Keratinocyte (primary cell): ENCODE data around the gene RCHY1. TPM values are rescaled to one million over a fixed set of nuclear protein-coding genes. Genes with fewer than 3 reads are reported as not detected.

Experiments used
- DNase-seq: peaks from one replicate; pipeline ENCODE4 v3.0.0-alpha.2; 2011; ENCODE audit warnings: low read depth, missing footprints, low spot score
- FAIRE-seq: peaks from 2 replicates; lab custom pipeline; 2011; peaks lifted over from hg19 to GRCh38; lab: Jason Lieb, UNC
- H2AFZ ChIP-seq: 2 replicates; pipeline ENCODE4 v1.6.0; 2012; ENCODE audit warnings: low read length, control low read depth, inconsistent platforms; ENCODE audit not compliant: control insufficient read depth
- H3K27ac ChIP-seq: 2 replicates; pipeline ENCODE4 v1.5.1; 2011; ENCODE audit warnings: low read length; ENCODE audit not compliant: control insufficient read depth, insufficient read depth
- H3K27me3 ChIP-seq: 3 replicates; pipeline ENCODE4 v1.6.0; 2011; ENCODE audit warnings: low read length; ENCODE audit not compliant: control insufficient read depth, insufficient read depth; ENCODE audit errors: extremely low read depth
- H3K36me3 ChIP-seq, 2 experiments: 2 replicates in 1 of 2; 3 replicates in 1 of 2; pipeline ENCODE4 v1.5.1; 2011; ENCODE audit warnings: low read length in 2 of 2, mild to moderate bottlenecking in 1 of 2; ENCODE audit not compliant: control insufficient read depth in 2 of 2, insufficient read depth in 2 of 2; ENCODE audit errors: extremely low read depth in 1 of 2
- H3K4me1 ChIP-seq: 3 replicates; pipeline ENCODE4 v1.5.1; 2011; ENCODE audit warnings: low read length; ENCODE audit not compliant: control insufficient read depth, insufficient read depth; ENCODE audit errors: extremely low read depth
- H3K4me2 ChIP-seq: 3 replicates; pipeline ENCODE4 v1.6.0; 2011; ENCODE audit warnings: low read depth, low read length; ENCODE audit not compliant: control insufficient read depth, insufficient read depth; ENCODE audit errors: extremely low read depth
- H3K4me3 ChIP-seq, 3 experiments: fragments of 200-600 bp in 1 of 3; sonication (generic) in 1 of 3; 2 replicates in 2 of 3; 3 replicates in 1 of 3; pipeline ENCODE4 v1.5.1; 2011 to 2016; ENCODE audit warnings: low read length in 3 of 3, mild to moderate bottlenecking in 3 of 3, control low read depth in 2 of 3, inconsistent platforms in 1 of 3, low read depth in 1 of 3, mixed read lengths in 1 of 3, mixed run types in 1 of 3, moderate library complexity in 1 of 3; ENCODE audit not compliant: control insufficient read depth in 2 of 3, insufficient read depth in 2 of 3; ENCODE audit errors: extremely low read depth in 1 of 3
- H3K79me2 ChIP-seq: 2 replicates; pipeline ENCODE4 v1.6.0; 2012; ENCODE audit warnings: low read length; ENCODE audit not compliant: control insufficient read depth, insufficient read depth
- H3K9ac ChIP-seq: 3 replicates; pipeline ENCODE4 v1.6.0; 2011; ENCODE audit warnings: low read length; ENCODE audit not compliant: control insufficient read depth, insufficient read depth; ENCODE audit errors: extremely low read depth
- H3K9me1 ChIP-seq: 3 replicates; pipeline ENCODE4 v1.6.0; 2011; ENCODE audit warnings: low read length; ENCODE audit not compliant: control insufficient read depth, insufficient read depth; ENCODE audit errors: extremely low read depth
- H3K9me3 ChIP-seq: 2 replicates; pipeline ENCODE4 v1.5.1; 2012; ENCODE audit warnings: low read depth, low read length; ENCODE audit not compliant: control insufficient read depth
- H4K20me1 ChIP-seq: 3 replicates; pipeline ENCODE4 v1.6.0; 2011; ENCODE audit warnings: low read length; ENCODE audit not compliant: control insufficient read depth, insufficient read depth; ENCODE audit errors: extremely low read depth
- CTCF ChIP-seq, 3 experiments: IDR thresholded peaks in 1 of 3; conservative IDR thresholded peaks in 1 of 3; optimal IDR thresholded peaks in 1 of 3; 2 replicates in 2 of 3; 3 replicates in 1 of 3; pipeline versions ENCODE3 to v1.5.1; 2011; ENCODE audit warnings: low read length in 3 of 3, mild to moderate bottlenecking in 3 of 3, moderate library complexity in 2 of 3, control low read depth in 1 of 3, inconsistent platforms in 1 of 3; ENCODE audit not compliant: insufficient read depth in 2 of 3; ENCODE audit errors: extremely low read depth in 1 of 3
- EZH2 ChIP-seq: IDR thresholded peaks from one replicate; pipeline ENCODE4 v1.6.1; 2012; ENCODE audit warnings: inconsistent platforms, mild to moderate bottlenecking, low read length, moderate library complexity
- dilution Hi-C: fragments of 300-500 bp; cut with MboI; formaldehyde crosslinking; loops from one replicate; pipeline ENCODE4 v1.7.0; 2020; ENCODE audit warnings: low sequenced_read_pairs; ENCODE audit not compliant: extremely low pct_ligation_motif_present
- polyA plus RNA-seq, 5 experiments: library from polyadenylated mRNA; depleted of rRNA in 3 of 5; stranded (reverse) in 3 of 5; stranded (forward) in 1 of 5; unstranded in 1 of 5; fragments of >200 nt; gene quantifications; 1 replicate in 1 of 5; 2 replicates in 3 of 5; 3 replicates in 1 of 5; pipeline versions ENCODE4 v1.2.1 to v1.2.3, GENCODE V29; 2011 to 2012; ENCODE audit warnings: missing spikeins in 2 of 5, low read depth in 1 of 5, low replicate concordance in 1 of 5

Gene RCHY1
- polyA plus RNA-seq, 1 donor (not counting 4 experiments of a cell fraction or from before 2014, with no cell fraction given) = 29.0 TPM

- FAIRE-seq (no peak), DNase-seq (no peak)
- no peak overlapping the region for H3K4me3 ChIP-seq
- H3K9me3 ChIP-seq = no peaks in the 10 kb centered on the region
- H3K9ac ChIP-seq = no peak overlapping the region
- no peaks in the 10 kb centered on the region for H3K79me2 ChIP-seq
- H3K27me3 ChIP-seq = no peaks in the 10 kb centered on the region
- TF ChIP-seq CTCF (optimal IDR thresholded peaks at IDR 0.05 in 1 of 3, IDR thresholded peaks at IDR 0.05 in 1 of 3, conservative IDR thresholded peaks at IDR 0.05 in 1 of 3; ENCODE audit: extremely low read depth in 1 of 3, insufficient read depth in 2 of 3, low read length in 3 of 3) (no peak), EZH2 (no peak)
- H3K4me2 ChIP-seq = no peak overlapping the region
- H3K9me1 ChIP-seq = peaks cover 2% of the 10 kb centered on the region
- H3K27ac ChIP-seq = no peak overlapping the region
- dilution Hi-C loops = no loop called here
- no peaks in the 10 kb centered on the region for H3K4me1 ChIP-seq
- H2AFZ ChIP-seq = no peak overlapping the region
- H4K20me1 ChIP-seq = no peaks in the 10 kb centered on the region
- peaks cover 8 to 10% of the 10 kb centered on the region in 2 experiments for H3K36me3 ChIP-seq
Measured at GRCh38 chr4:75484190-75484589, 30.0 kb downstream of the RCHY1 start.

GRCh38 chr4:75477201-75477600 lies 37.0 kb downstream of the RCHY1 start:
- TF ChIP-seq EZH2 (no peak), CTCF (optimal IDR thresholded peaks at IDR 0.05 in 1 of 3, IDR thresholded peaks at IDR 0.05 in 1 of 3, conservative IDR thresholded peaks at IDR 0.05 in 1 of 3; ENCODE audit: extremely low read depth in 1 of 3, insufficient read depth in 2 of 3, low read length in 3 of 3) (no peak)
- FAIRE-seq = no peak
- dilution Hi-C loops = no loop called here

More at GRCh38 chr4:75477201-75477600, 37.0 kb downstream of the RCHY1 start:
- Histone ChIP-seq H3K9me3 (no peaks in the 10 kb centered on the region), H3K9me1 (no peaks in the 10 kb centered on the region), H4K20me1 (no peaks in the 10 kb centered on the region), H3K36me3 (peaks cover 3 to 11% of the 10 kb centered on the region in 2 experiments), H3K27me3 (no peaks in the 10 kb centered on the region), H3K79me2 (no peaks in the 10 kb centered on the region), H2AFZ (no peak overlapping the region), H3K27ac (no peak overlapping the region), H3K4me3 (no peak overlapping the region), H3K4me1 (no peaks in the 10 kb centered on the region), H3K4me2 (no peak overlapping the region), H3K9ac (no peak overlapping the region)
- no peak for DNase-seq
